ENCODE measurements around the gene NECTIN4.
A peak's percentile ranks its signal among the peaks of the same experiment; 100 is the strongest.

NECTIN4 gene

DNA sequence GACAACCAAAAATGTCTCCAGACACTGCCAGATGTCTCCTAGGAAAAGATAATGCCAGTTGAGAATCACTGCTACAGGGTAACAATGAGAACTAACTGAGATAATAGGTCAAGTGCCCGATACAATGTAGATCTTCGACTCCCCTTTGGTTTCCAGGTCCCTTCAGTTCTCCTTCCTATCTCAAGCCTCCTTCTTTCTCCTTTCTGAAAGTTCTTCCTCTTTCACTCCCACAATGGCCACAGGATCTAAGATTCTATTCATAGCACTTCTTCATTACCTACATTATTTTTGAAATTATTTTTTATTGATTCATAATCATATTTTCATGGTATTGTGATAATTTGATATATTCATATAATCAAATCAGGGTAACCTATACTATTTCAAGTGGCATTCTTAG is 22.2 kb upstream of the NECTIN4 start:
- Histone ChIP-seq H3K4me3 (ENCODE audit: low read depth in 1 of 2, low read length in 2 of 2) (no peak overlapping the region), H3K9ac (ENCODE audit: low read depth in 1 of 2, low read length in 2 of 2) (no peak overlapping the region), H3K27me3 (ENCODE audit: control insufficient read depth in 1 of 2, insufficient read depth in 2 of 2, low read length in 2 of 2) (no peaks in the 10 kb centered on the region), H3K4me1 (ENCODE audit: control insufficient read depth in 1 of 2, insufficient read depth in 2 of 2, low read length in 2 of 2) (peaks cover 9 to 33% of the 10 kb centered on the region in 2 donors), H3K36me3 (ENCODE audit: control insufficient read depth in 1 of 2, insufficient read depth in 2 of 2, low read length in 2 of 2) (peaks cover 0 to 25% of the 10 kb centered on the region in 2 donors), H3K9me3 (ENCODE audit: control insufficient read depth in 1 of 2, low read length in 2 of 2) (no peaks in the 10 kb centered on the region), H3K27ac (ENCODE audit: low read depth, low read length) (no peak overlapping the region)

DNA sequence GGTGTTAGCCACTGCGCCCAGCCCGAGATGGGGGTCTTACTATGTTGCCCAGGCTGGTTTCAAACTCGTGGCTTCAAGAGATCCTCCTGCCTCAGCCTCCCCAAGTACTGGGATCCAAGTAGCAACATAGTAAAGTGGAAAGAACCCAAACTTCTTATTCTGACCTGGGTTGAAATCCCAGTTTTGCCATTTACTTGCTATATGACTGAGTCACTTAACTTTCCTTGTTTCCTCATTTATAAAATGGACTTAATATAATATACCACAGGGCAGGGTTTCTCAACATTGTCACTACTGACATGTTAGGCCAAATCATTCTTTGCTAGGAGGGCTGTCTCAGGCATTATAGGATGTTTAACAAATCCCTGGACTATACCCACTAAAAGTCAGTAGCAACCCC is 21.8 kb upstream of the NECTIN4 start:
- Histone ChIP-seq H3K4me3 (ENCODE audit: low read depth in 1 of 2, low read length in 2 of 2) (no peak overlapping the region), H3K9ac (ENCODE audit: low read depth in 1 of 2, low read length in 2 of 2) (no peak overlapping the region), H3K36me3 (ENCODE audit: control insufficient read depth in 1 of 2, insufficient read depth in 2 of 2, low read length in 2 of 2) (peaks cover 0 to 25% of the 10 kb centered on the region in 2 donors), H3K4me1 (ENCODE audit: control insufficient read depth in 1 of 2, insufficient read depth in 2 of 2, low read length in 2 of 2) (peaks cover 5 to 29% of the 10 kb centered on the region in 2 donors), H3K27me3 (ENCODE audit: control insufficient read depth in 1 of 2, insufficient read depth in 2 of 2, low read length in 2 of 2) (no peaks in the 10 kb centered on the region), H3K9me3 (ENCODE audit: control insufficient read depth in 1 of 2, low read length in 2 of 2) (no peaks in the 10 kb centered on the region), H3K27ac (ENCODE audit: low read depth, low read length) (no peak overlapping the region)

DNA sequence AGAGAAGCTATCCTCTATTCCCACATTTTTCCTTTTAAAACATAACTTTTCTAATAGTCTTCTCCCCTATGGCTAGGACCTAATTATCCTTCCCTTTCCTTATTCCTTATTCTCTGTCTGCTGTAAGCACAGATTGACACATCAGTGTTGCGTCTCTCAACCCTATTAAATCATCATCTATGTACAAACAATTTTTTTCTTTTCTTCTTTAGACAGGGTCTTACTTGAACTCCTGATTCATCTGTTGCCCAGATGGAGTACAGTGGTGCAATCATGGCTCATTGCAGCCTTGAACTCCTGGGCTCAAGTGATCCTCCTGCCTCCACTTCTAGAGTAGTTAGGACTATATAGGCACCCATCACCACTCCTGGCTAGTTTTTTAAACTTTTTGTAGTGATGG is 17.1 kb upstream of the NECTIN4 start:
- no peak overlapping the region for H3K27ac ChIP-seq (ENCODE audit: low read depth, low read length)

DNA sequence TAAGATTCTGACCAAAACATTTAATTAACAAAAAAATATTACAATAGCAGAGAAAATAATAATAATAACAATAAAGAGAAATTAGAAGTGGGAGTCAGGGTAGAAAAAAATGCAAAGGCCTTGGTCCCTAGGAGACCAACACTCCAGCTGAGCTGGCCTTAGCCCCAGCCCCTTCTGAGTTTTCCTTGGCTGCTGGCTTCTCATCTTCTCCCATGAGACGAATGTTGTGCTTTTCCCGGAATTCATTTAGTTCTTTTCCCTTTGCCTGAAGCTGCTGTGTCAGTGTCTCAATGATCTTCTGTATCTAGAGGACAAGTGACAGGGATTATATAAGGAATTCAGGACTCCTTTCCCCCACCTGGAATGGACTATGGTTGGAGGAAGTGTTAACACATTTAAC is 11.2 kb upstream of the NECTIN4 start:
- no peaks in the 10 kb centered on the region for H3K9me3 ChIP-seq (ENCODE audit: control insufficient read depth in 1 of 2, low read length in 2 of 2)
- no peak overlapping the region for H3K27ac ChIP-seq (ENCODE audit: low read depth, low read length)

More for the DNA sequence above, 17.1 kb upstream of the NECTIN4 start:
- Histone ChIP-seq H3K36me3 (ENCODE audit: control insufficient read depth in 1 of 2, insufficient read depth in 2 of 2, low read length in 2 of 2) (peaks cover 7 to 25% of the 10 kb centered on the region in 2 donors), H3K9ac (ENCODE audit: low read depth in 1 of 2, low read length in 2 of 2) (no peak overlapping the region), H3K4me1 (ENCODE audit: control insufficient read depth in 1 of 2, insufficient read depth in 2 of 2, low read length in 2 of 2) (no peaks in the 10 kb centered on the region), H3K4me3 (ENCODE audit: low read depth in 1 of 2, low read length in 2 of 2) (no peak overlapping the region), H3K27me3 (ENCODE audit: control insufficient read depth in 1 of 2, insufficient read depth in 2 of 2, low read length in 2 of 2) (no peaks in the 10 kb centered on the region), H3K9me3 (ENCODE audit: control insufficient read depth in 1 of 2, low read length in 2 of 2) (no peaks in the 10 kb centered on the region)

DNA sequence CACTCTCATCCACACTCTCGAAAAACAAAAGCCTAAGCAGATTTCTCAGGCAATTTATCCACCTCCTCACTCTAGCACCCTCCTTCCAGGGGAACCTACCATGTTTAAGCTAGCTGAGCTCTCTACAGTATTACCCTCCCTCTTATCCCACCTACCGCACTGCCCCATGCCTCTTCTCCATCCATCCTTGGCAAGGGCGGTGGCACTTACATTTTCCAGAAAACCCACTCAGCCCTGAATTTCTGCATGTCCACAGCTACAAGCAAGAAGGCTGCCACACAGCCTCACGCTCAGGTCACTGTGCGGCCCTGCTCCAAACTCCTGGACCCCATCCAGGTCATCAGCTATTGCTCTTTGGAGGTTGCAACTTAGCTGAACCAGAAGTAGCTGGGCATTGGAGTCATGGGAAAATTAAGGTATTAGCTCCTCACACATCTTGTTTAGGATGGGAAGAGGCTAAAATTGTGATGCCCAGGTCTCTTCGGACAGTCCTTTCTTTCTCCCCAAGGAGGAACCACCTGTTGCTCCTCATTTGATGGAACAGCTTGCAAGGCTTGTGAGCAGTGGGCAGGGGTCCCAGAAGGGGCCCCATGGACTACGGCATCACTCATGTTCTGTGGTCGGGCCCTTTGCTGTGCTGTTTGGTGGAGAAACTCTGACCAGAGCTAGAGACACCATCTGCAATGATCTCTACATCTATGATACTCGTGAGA is 9.9 kb upstream of the NECTIN4 start:
- Histone ChIP-seq H3K4me1 (ENCODE audit: control insufficient read depth in 1 of 2, insufficient read depth in 2 of 2, low read length in 2 of 2) (peaks cover 0 to 22% of the 10 kb centered on the region in 2 donors), H3K27ac (ENCODE audit: low read depth, low read length) (no peak overlapping the region), H3K9ac (ENCODE audit: low read depth in 1 of 2, low read length in 2 of 2) (no peak overlapping the region)

More for the DNA sequence above, 11.2 kb upstream of the NECTIN4 start:
- H3K9ac ChIP-seq (ENCODE audit: low read depth in 1 of 2, low read length in 2 of 2): no peak overlapping the region
- H3K27me3 ChIP-seq (ENCODE audit: control insufficient read depth in 1 of 2, insufficient read depth in 2 of 2, low read length in 2 of 2): no peaks in the 10 kb centered on the region
- no peak overlapping the region for H3K4me3 ChIP-seq (ENCODE audit: low read depth in 1 of 2, low read length in 2 of 2)
- peaks cover 0 to 22% of the 10 kb centered on the region in 2 donors for H3K4me1 ChIP-seq (ENCODE audit: control insufficient read depth in 1 of 2, insufficient read depth in 2 of 2, low read length in 2 of 2)
- H3K36me3 ChIP-seq (ENCODE audit: control insufficient read depth in 1 of 2, insufficient read depth in 2 of 2, low read length in 2 of 2): peaks cover 16 to 27% of the 10 kb centered on the region in 2 donors

DNA sequence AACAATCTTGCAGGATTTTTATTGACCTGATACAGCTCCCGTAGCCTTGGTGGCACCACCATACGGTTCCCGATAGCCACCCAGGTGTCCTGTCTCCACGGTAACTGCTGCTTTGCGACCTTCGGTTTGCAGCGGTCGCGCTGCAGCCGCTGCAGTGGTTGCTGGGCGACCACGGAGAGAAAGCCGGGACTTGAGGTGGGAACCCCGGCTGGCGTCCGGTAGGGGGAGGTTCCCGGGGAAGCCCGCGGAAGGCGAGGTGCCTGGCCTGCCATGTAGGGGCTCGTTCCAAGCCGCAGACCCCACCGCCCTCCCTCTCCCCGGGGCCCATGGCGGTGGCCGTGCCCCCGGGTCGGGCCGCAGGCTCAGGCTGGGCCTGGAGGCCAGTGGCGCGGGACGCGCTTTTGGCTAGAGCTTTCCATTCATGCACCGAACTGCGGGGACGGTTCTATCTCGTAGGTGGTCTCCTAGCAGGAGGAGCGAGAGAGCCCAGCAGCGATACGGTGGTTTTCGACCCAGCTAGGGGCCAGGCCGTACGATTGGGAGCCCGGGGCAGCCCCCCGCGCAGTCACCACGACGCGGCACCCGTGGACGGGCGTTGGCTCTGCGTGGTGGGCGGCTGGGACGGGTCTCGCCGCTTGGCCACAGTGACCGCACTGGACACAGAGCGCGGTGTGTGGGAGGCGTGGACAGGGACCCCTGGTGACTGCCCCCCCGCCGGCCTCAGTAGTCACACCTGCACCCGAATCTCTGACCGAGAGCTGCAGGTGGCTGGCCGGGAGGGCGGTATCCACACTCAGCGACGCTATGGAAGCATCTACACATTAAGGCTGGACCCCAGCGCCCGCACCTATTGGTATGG is 9.1 kb upstream of the NECTIN4 start, which contains the start of gene KLHDC9:
Gene KLHDC9, plus strand, starts transcription at position 152 of the 859 bp plus-strand sequence. Its CDS starts 175 bp downstream, at position 327.
- peak within 1 kb of the TSS; percentile 77 to 94 for H3K4me3 ChIP-seq (ENCODE audit: low read depth in 1 of 2, low read length in 2 of 2)
- H3K27me3 ChIP-seq (ENCODE audit: control insufficient read depth in 1 of 2, insufficient read depth in 2 of 2, low read length in 2 of 2): no peaks in the 10 kb centered on the region
- H3K27ac ChIP-seq (ENCODE audit: low read depth, low read length): no peak within 1 kb of the TSS
- H3K36me3 ChIP-seq (ENCODE audit: control insufficient read depth in 1 of 2, insufficient read depth in 2 of 2, low read length in 2 of 2): peaks cover 16 to 27% of the 10 kb centered on the region in 2 donors
- peak within 1 kb of the TSS; percentile 70 to 81 for H3K9ac ChIP-seq (ENCODE audit: low read depth in 1 of 2, low read length in 2 of 2)
- peaks cover 0 to 22% of the 10 kb centered on the region in 2 donors for H3K4me1 ChIP-seq (ENCODE audit: control insufficient read depth in 1 of 2, insufficient read depth in 2 of 2, low read length in 2 of 2)
- no peaks in the 10 kb centered on the region for H3K9me3 ChIP-seq (ENCODE audit: control insufficient read depth in 1 of 2, low read length in 2 of 2)

More for the DNA sequence above, 9.9 kb upstream of the NECTIN4 start:
- no peaks in the 10 kb centered on the region for H3K27me3 ChIP-seq (ENCODE audit: control insufficient read depth in 1 of 2, insufficient read depth in 2 of 2, low read length in 2 of 2)
- H3K36me3 ChIP-seq (ENCODE audit: control insufficient read depth in 1 of 2, insufficient read depth in 2 of 2, low read length in 2 of 2): peaks cover 16 to 27% of the 10 kb centered on the region in 2 donors
- H3K4me3 ChIP-seq (ENCODE audit: low read depth in 1 of 2, low read length in 2 of 2): peak overlapping the region; percentile 77 to 94
- H3K9me3 ChIP-seq (ENCODE audit: control insufficient read depth in 1 of 2, low read length in 2 of 2): no peaks in the 10 kb centered on the region

DNA sequence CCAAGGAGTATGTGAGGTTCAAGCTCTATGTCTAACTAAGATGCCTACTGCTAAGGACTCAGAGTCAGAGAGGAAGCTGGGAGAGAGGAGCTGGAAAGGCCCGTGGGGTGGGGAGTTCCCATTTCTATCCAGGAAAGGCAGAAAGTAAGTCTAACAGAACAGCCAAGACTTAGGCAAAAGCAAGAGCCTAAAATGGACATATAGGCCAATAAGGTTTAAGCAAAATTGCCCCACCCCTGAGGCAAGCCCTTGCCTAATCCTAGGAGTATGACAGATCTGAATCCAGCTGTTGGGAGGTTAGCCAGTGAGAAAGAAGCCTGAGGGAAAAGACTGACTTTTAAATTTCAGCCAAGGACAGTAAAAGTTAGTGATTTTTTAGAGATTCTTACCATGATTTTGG is 7.2 kb upstream of the NECTIN4 start:
- Histone ChIP-seq H3K27me3 (ENCODE audit: control insufficient read depth in 1 of 2, insufficient read depth in 2 of 2, low read length in 2 of 2) (no peaks in the 10 kb centered on the region), H3K9ac (ENCODE audit: low read depth in 1 of 2, low read length in 2 of 2) (no peak overlapping the region), H3K4me1 (ENCODE audit: control insufficient read depth in 1 of 2, insufficient read depth in 2 of 2, low read length in 2 of 2) (peaks cover 0 to 22% of the 10 kb centered on the region in 2 donors), H3K4me3 (ENCODE audit: low read depth in 1 of 2, low read length in 2 of 2) (no peak overlapping the region), H3K9me3 (ENCODE audit: control insufficient read depth in 1 of 2, low read length in 2 of 2) (no peaks in the 10 kb centered on the region), H3K27ac (ENCODE audit: low read depth, low read length) (no peak overlapping the region), H3K36me3 (ENCODE audit: control insufficient read depth in 1 of 2, insufficient read depth in 2 of 2, low read length in 2 of 2) (peaks cover 9 to 19% of the 10 kb centered on the region in 2 donors)

DNA sequence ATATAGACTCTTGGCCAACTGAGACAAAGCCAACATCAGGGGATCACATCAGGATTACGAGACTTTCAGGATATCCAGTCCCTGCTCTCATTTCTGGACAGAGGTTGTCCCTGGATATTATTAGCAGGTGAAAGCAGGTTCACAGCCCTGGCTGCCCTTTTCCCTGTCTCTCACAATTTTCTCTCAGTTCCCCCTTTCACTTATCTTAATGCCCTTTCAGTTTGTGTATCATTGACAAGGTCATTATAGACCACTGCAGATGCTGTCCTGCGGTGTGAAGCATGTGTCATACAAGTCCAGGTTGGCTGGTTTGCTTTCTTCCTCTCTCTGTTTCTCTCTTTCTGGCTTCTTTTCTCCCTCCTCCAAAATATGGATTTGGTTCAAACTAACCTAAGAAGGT is 6.7 kb upstream of the NECTIN4 start:
- Histone ChIP-seq H3K9me3 (ENCODE audit: control insufficient read depth in 1 of 2, low read length in 2 of 2) (no peaks in the 10 kb centered on the region), H3K4me3 (ENCODE audit: low read depth in 1 of 2, low read length in 2 of 2) (no peak overlapping the region), H3K36me3 (ENCODE audit: control insufficient read depth in 1 of 2, insufficient read depth in 2 of 2, low read length in 2 of 2) (peaks cover 9 to 14% of the 10 kb centered on the region in 2 donors), H3K27ac (ENCODE audit: low read depth, low read length) (no peak overlapping the region), H3K9ac (ENCODE audit: low read depth in 1 of 2, low read length in 2 of 2) (no peak overlapping the region), H3K27me3 (ENCODE audit: control insufficient read depth in 1 of 2, insufficient read depth in 2 of 2, low read length in 2 of 2) (no peaks in the 10 kb centered on the region), H3K4me1 (ENCODE audit: control insufficient read depth in 1 of 2, insufficient read depth in 2 of 2, low read length in 2 of 2) (peaks cover 0 to 22% of the 10 kb centered on the region in 2 donors)

DNA sequence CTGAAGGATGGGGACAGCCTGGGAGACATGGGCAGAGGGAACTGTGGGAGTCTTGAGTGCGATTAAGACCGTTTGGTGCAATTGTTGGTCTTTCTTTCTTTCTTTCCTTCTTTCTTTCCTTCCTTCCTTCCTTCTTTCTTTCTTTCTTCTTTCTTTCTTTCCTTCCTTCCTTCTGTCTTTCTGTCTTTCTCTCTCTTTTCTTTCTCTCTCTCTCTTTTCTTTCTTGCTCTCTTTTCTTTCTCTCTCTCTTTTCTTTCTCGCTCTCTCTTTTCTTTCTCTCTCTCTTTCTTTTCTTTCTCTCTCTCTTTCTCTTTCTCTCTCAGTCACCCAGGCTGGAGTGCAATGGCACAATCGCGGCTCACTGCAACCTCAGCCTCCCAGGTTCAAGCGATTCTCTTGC is 5.9 kb upstream of the NECTIN4 start:
- Histone ChIP-seq H3K27ac (ENCODE audit: low read depth, low read length) (no peak overlapping the region), H3K4me1 (ENCODE audit: control insufficient read depth in 1 of 2, insufficient read depth in 2 of 2, low read length in 2 of 2) (peaks cover 0 to 22% of the 10 kb centered on the region in 2 donors), H3K9me3 (ENCODE audit: control insufficient read depth in 1 of 2, low read length in 2 of 2) (no peaks in the 10 kb centered on the region), H3K4me3 (ENCODE audit: low read depth in 1 of 2, low read length in 2 of 2) (no peak overlapping the region), H3K9ac (ENCODE audit: low read depth in 1 of 2, low read length in 2 of 2) (no peak overlapping the region), H3K27me3 (ENCODE audit: control insufficient read depth in 1 of 2, insufficient read depth in 2 of 2, low read length in 2 of 2) (no peaks in the 10 kb centered on the region), H3K36me3 (ENCODE audit: control insufficient read depth in 1 of 2, insufficient read depth in 2 of 2, low read length in 2 of 2) (peaks cover 5 to 9% of the 10 kb centered on the region in 2 donors)

DNA sequence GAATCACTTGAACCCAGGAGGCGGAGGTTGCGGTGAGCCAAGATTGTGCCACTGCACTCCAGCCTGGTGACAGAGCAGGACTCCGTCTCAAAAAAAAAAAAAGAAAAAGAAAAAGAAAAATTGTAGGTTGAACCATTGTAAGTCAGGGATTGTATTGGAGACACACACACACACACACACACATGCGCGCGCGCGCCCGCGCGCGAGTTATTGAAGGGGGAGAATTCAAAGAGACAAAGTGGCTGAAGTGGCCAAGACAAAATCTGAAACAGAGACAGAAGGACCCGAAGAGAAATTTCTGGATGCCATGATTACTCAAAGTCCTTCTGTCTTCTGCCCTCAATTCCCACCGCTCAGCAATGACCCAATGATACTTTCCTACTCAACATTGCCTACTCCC is 5.1 kb upstream of the NECTIN4 start:
- Histone ChIP-seq H3K27ac (ENCODE audit: low read depth, low read length) (no peak overlapping the region), H3K36me3 (ENCODE audit: control insufficient read depth in 1 of 2, insufficient read depth in 2 of 2, low read length in 2 of 2) (peaks cover 0 to 2% of the 10 kb centered on the region in 2 donors), H3K9ac (ENCODE audit: low read depth in 1 of 2, low read length in 2 of 2) (no peak overlapping the region), H3K27me3 (ENCODE audit: control insufficient read depth in 1 of 2, insufficient read depth in 2 of 2, low read length in 2 of 2) (no peaks in the 10 kb centered on the region), H3K4me1 (ENCODE audit: control insufficient read depth in 1 of 2, insufficient read depth in 2 of 2, low read length in 2 of 2) (peaks cover 4 to 25% of the 10 kb centered on the region in 2 donors), H3K9me3 (ENCODE audit: control insufficient read depth in 1 of 2, low read length in 2 of 2) (no peaks in the 10 kb centered on the region), H3K4me3 (ENCODE audit: low read depth in 1 of 2, low read length in 2 of 2) (no peak overlapping the region)
